GM12878 (cell line): ENCODE results near the gene NDUFV1. TPM values are rescaled to one million over a fixed set of nuclear protein-coding genes. Genes with fewer than 3 reads are reported as not detected.
A peak's percentile ranks its signal among the peaks of the same experiment; 100 is the strongest.

Experiments
- ATAC-seq: fragments of 200-7000 bp; cut with Tn5 transposase; 3 replicates; pipeline ENCODE4 v1.9.1; 2020; ENCODE audit warnings: mild to moderate bottlenecking, moderate library complexity
- BruUV-seq: library from RNA; stranded (reverse); fragments of 400-500 nt; replicated peaks from 2 replicates; lab custom pipeline; 2021; lab: Mats Ljungman, UMichigan
- CTCF ChIA-PET: fragments of 300-600 bp; sonication (Branson Sonifier 250); formaldehyde crosslinking; extraction: SDS; loops from one replicate; lab custom pipeline; 2021; ENCODE audit warnings: inconsistent platforms; lab: Yijun Ruan, JAX
- POLR2A ChIA-PET: fragments of 350-600 bp; formaldehyde crosslinking; extraction: SDS; loops from one replicate; lab custom pipeline; 2021; ENCODE audit warnings: inconsistent platforms; lab: Charles Lee
- RAD21 ChIA-PET: fragments of 300-600 bp; sonication (Branson Sonifier 250); formaldehyde crosslinking; loops from one replicate; lab custom pipeline; 2023; ENCODE audit warnings: antibody characterized with exemption; ENCODE audit not compliant: unreplicated experiment; lab: Charles Lee
- SMC1A ChIA-PET: fragments of 300-600 bp; sonication (Branson Sonifier 250); formaldehyde crosslinking; loops from one replicate; lab custom pipeline; 2023; ENCODE audit not compliant: unreplicated experiment, uncharacterized antibody; lab: Charles Lee
- DNase-seq: peaks from one replicate; pipeline ENCODE4 v3.0.0-alpha.2; 2011; ENCODE audit warnings: low read depth, low spot score
- FAIRE-seq: peaks from 3 replicates; lab custom pipeline; 2011; peaks lifted over from hg19 to GRCh38; lab: Jason Lieb, UNC
- H2AFZ ChIP-seq: 2 replicates; pipeline ENCODE4 v1.6.0; 2011; ENCODE audit warnings: low read depth, low read length, control low read depth; ENCODE audit not compliant: control insufficient read depth
- H3K27ac ChIP-seq: 2 replicates; pipeline ENCODE4 v1.5.1; 2011; ENCODE audit warnings: control low read depth; ENCODE audit not compliant: control insufficient read depth, insufficient read depth
- H3K27me3 ChIP-seq, 2 experiments: replicated peaks in 1 of 2; 2 replicates each; pipeline versions ENCODE4 v1.6.0 to v1.6.1; 2011; ENCODE audit warnings: low read length in 1 of 2; ENCODE audit not compliant: control insufficient read depth in 2 of 2, insufficient read depth in 2 of 2
- H3K36me3 ChIP-seq, 2 experiments: 2 replicates each; pipeline ENCODE4 v1.5.1; 2011; ENCODE audit warnings: low read length in 1 of 2; ENCODE audit not compliant: control insufficient read depth in 2 of 2, insufficient read depth in 2 of 2
- H3K4me1 ChIP-seq: 2 replicates; pipeline ENCODE4 v1.6.1; 2011; ENCODE audit warnings: mild to moderate bottlenecking, low read length, moderate library complexity, mixed read lengths; ENCODE audit not compliant: control insufficient read depth, insufficient read depth
- H3K4me2 ChIP-seq: 2 replicates; pipeline ENCODE4 v1.6.0; 2011; ENCODE audit warnings: control low read depth; ENCODE audit not compliant: control insufficient read depth, insufficient read depth
- H3K4me3 ChIP-seq: fragments of 200-600 bp; sonication (generic); 2 replicates; pipeline ENCODE4 v1.5.1; 2016
- H3K79me2 ChIP-seq: 2 replicates; pipeline ENCODE4 v1.6.0; 2011; ENCODE audit warnings: low read length; ENCODE audit not compliant: control insufficient read depth, insufficient read depth
- H3K9ac ChIP-seq: 2 replicates; pipeline ENCODE4 v1.8.0; 2011; ENCODE audit warnings: low read length, control low read depth, mixed read lengths; ENCODE audit not compliant: control insufficient read depth, insufficient read depth
- H3K9me3 ChIP-seq: replicated peaks from 3 replicates; pipeline ENCODE4 v1.5.1; 2011; ENCODE audit warnings: mild to moderate bottlenecking, low read length; ENCODE audit not compliant: control insufficient read depth, insufficient read depth
- H4K20me1 ChIP-seq: 2 replicates; pipeline ENCODE4 v1.6.0; 2011; ENCODE audit not compliant: control insufficient read depth, insufficient read depth
- BACH1 ChIP-seq: fragments of 450-650 bp; IDR thresholded peaks from 2 replicates; pipeline ENCODE4 v1.6.1; 2017; ENCODE audit warnings: mild to moderate bottlenecking, borderline replicate concordance
- CEBPB ChIP-seq, 2 experiments: fragments of 150-350 bp in 1 of 2; IDR thresholded peaks; 2 replicates each; pipeline ENCODE4 v1.6.1; 2012 to 2014; ENCODE audit warnings: low read depth in 2 of 2, low read length in 2 of 2, borderline replicate concordance in 1 of 2, inconsistent platforms in 1 of 2
- CEBPZ ChIP-seq: fragments of 150-350 bp; IDR thresholded peaks from 2 replicates; pipeline ENCODE4 v1.6.1; 2016; ENCODE audit warnings: low read depth, low read length
- CUX1 ChIP-seq: IDR thresholded peaks from 2 replicates; pipeline ENCODE4 v1.6.1; 2012; ENCODE audit warnings: improper control_type of control experiment, low read depth, low read length; ENCODE audit not compliant: insufficient replicate concordance
- HCFC1 ChIP-seq: fragments of 150-350 bp; IDR thresholded peaks from 2 replicates; pipeline ENCODE4 v1.6.1; 2014; ENCODE audit warnings: low read length
- RAD21 ChIP-seq: IDR thresholded peaks from 2 replicates; pipeline ENCODE4 v1.6.1; 2011; ENCODE audit warnings: mild to moderate bottlenecking, low read depth, low read length, moderate library complexity; ENCODE audit not compliant: insufficient read depth
- STAT1 ChIP-seq: fragments of 450-650 bp; conservative IDR thresholded peaks from 2 replicates; pipeline ENCODE4 v1.6.1; 2014; ENCODE audit warnings: antibody characterized with exemption, mild to moderate bottlenecking
- ZNF622 ChIP-seq: fragments of 450-650 bp; IDR thresholded peaks from 2 replicates; pipeline ENCODE4 v1.6.1; 2017; ENCODE audit warnings: mild to moderate bottlenecking, inconsistent platforms
- WGBS: methylation state at CpG from one replicate; pipeline ENCODE4 v1.1.6; 2016; ENCODE audit warnings: low lambda C conversion rate; ENCODE audit not compliant: insufficient replicate concordance, insufficient coverage; ENCODE audit errors: missing lambda C conversion rate; 5-methylcytosine and 5-hydroxymethylcytosine counted together
- in situ Hi-C: fragments of 300-500 bp; cut with MboI; formaldehyde crosslinking; loops from 9 replicates; pipeline ENCODE4 v1.14.3; 2018; ENCODE audit warnings: mixed read lengths
- intact Hi-C: fragments of 100-400 bp; cut with micrococcal nuclease; formaldehyde crosslinking; loops from one replicate; pipeline ENCODE4 v1.14.2; 2022; ENCODE audit not compliant: unreplicated experiment
- polyA plus RNA-seq, 11 experiments: library from polyadenylated mRNA; depleted of rRNA in 4 of 11; unstranded in 6 of 11; stranded (reverse) in 5 of 11; fragments of >200 nt; fragmentation: Nextera tagmentation in 4 of 11; fragmentation: Illumina TruSeq in 1 of 11; extraction: Ambion mirVana in 4 of 11; extraction: Trizol in 1 of 11; gene quantifications; 1 replicate in 1 of 11; 2 replicates in 10 of 11; pipeline versions ENCODE4 v1.2.1 to v1.2.3, GENCODE V29; 2011 to 2016; ENCODE audit warnings: inconsistent platforms in 2 of 11, missing spikeins in 2 of 11, low read depth in 1 of 11
- total RNA-seq, 4 experiments: library from RNA; depleted of rRNA in 3 of 4; stranded (reverse); fragments of >200 nt in 3 of 4; fragmentation: Illumina TruSeq in 1 of 4; extraction: Trizol in 1 of 4; gene quantifications; 2 replicates each; pipeline versions ENCODE4 v1.2.1 to v1.2.3, GENCODE V29; 2013 to 2021

NDUFV1 gene
- total and polyA plus RNA-seq, 10 of the 15 experiments (the other 5 are each of a cell fraction or from before 2014, with no cell fraction given) = 8.2 to 380 (median 231) TPM

GRCh38 chr11:67582011-67582410, 24.7 kb upstream of the NDUFV1 start (continued):
- TF ChIP-seq HCFC1 = no peak
- TF ChIP-seq STAT1 = no peak

- Histone ChIP-seq H3K9me3 (peaks cover 2% of the 10 kb centered on the region; the same call in 2 of the 3 replicates), H3K27me3 (no peaks in the 10 kb centered on the region; a peak in 1 of 4 replicates), H3K4me3 (peak within 1 kb of the TSS; percentile 85), H3K4me1 (peaks cover 54% of the 10 kb centered on the region), H3K9ac (peak within 1 kb of the TSS; percentile 88), H3K4me2 (peak within 1 kb of the TSS; percentile 96), H2AFZ (peak within 1 kb of the TSS; percentile 55), H4K20me1 (no peaks in the 10 kb centered on the region), H3K27ac (peak within 1 kb of the TSS; percentile 89), H3K79me2 (peaks cover 42% of the 10 kb centered on the region), H3K36me3 (peaks cover 4 to 5% of the 10 kb centered on the region in 2 experiments; a peak in 3 of 4 replicates)
- BruUV-seq = no TSS peak
- ChIA-PET POLR2A (interaction anchor here (0.6 to 3.8 kb wide), 11 partner anchors 15 to 621 kb away, joined by 3 to 25 read pairs (median 4); partner anchors contain the start of genes AIP, POLD4 and TMEM134), RAD21 (interaction anchor here (0.5 to 3.6 kb wide), 19 partner anchors 9 to 236 kb away, joined by 3 to 38 read pairs (median 4); partner anchors contain the start of genes NUDT8 and TBC1D10C), SMC1A (interaction anchor here (1.0 to 2.5 kb wide), 10 partner anchors 12 to 98 kb away, joined by 3 to 14 read pairs (median 6); partner anchors contain the start of gene NUDT8), CTCF (interaction anchor here (0.6 to 5.8 kb wide), 27 partner anchors 9 to 238 kb away, joined by 3 to 54 read pairs (median 4); partner anchors contain the start of genes NUDT8, POLD4 and PPP1CA)
- intact Hi-C loops = loop anchor here (1.0 kb wide), 1 partner anchor 31 kb away; no protein-coding TSS in a partner anchor
- 1% methylated on average over 69 of the region's 81 CpGs for WGBS
- ATAC-seq (peak; percentile 82), DNase-seq (no peak), FAIRE-seq (peak; percentile 7)
- in situ Hi-C loops = no loop called here
- TF ChIP-seq CUX1 (no peak), RAD21 (peak; percentile 23; the same call in 1 of the 2 replicates), ZNF622 (no peak), BACH1 (peak; percentile 100), CEBPB (IDR thresholded peaks at IDR 0.05; ENCODE audit: borderline replicate concordance in 1 of 2, low read depth in 2 of 2, low read length in 2 of 2) (no peak), CEBPZ (no peak)
Observed at GRCh38 chr11:67583247-67584204, 23.2 kb upstream of the NDUFV1 start, which contains the start of gene GSTP1. Gene GSTP1 (plus strand): TSS chr11:67583812. CDS start chr11:67583844, 32 bp downstream.
